SK-N-SH treated with all-trans-retinoic acid at 6 μM for 48 hours (cell line): ENCODE results near the gene ETV6.

Source experiments
- ATAC-seq: fragments of 200-7000 bp; cut with Tn5 transposase; 3 replicates; pipeline ENCODE4 v1.9.1; 2020; ENCODE audit warnings: mild to moderate bottlenecking, moderate library complexity
- ARNTL ChIP-seq: fragments of 450-650 bp; formaldehyde crosslinking; IDR thresholded peaks from 2 replicates; pipeline ENCODE4 v1.5.0; 2020; ENCODE audit warnings: low read depth, mild to moderate bottlenecking, moderate library complexity, borderline replicate concordance
- BACH2 ChIP-seq: fragments of 250-450 bp; sonication (Bioruptor Pico); IDR thresholded peaks from 2 replicates; pipeline ENCODE4 v1.9.0; 2021; ENCODE audit warnings: mild to moderate bottlenecking, borderline replicate concordance
- CSDC2 ChIP-seq: fragments of 250-450 bp; sonication (Bioruptor Pico); IDR thresholded peaks from 2 replicates; pipeline ENCODE4 v1.5.0; 2020; ENCODE audit warnings: mild to moderate bottlenecking, moderate library complexity
- ESRRG ChIP-seq: fragments of 250-450 bp; sonication (Bioruptor Pico); IDR thresholded peaks from 2 replicates; pipeline ENCODE4 v1.6.1; 2021; ENCODE audit warnings: mild to moderate bottlenecking
- GLIS3 ChIP-seq: fragments of 250-450 bp; sonication (Bioruptor Pico); IDR thresholded peaks from 2 replicates; pipeline ENCODE4 v1.5.0; 2020; ENCODE audit warnings: mild to moderate bottlenecking, moderate library complexity
- ISL1 ChIP-seq: fragments of 250-450 bp; sonication (Bioruptor Pico); IDR thresholded peaks from 2 replicates; pipeline ENCODE4 v2.1.2; 2022; ENCODE audit warnings: mild to moderate bottlenecking, moderate library complexity
- OSR1 ChIP-seq: fragments of 250-450 bp; sonication (Bioruptor Pico); IDR thresholded peaks from 2 replicates; pipeline ENCODE4 v1.8.0; 2022; ENCODE audit warnings: moderate library complexity, mild to moderate bottlenecking, inconsistent platforms
- PPARA ChIP-seq: fragments of 250-450 bp; sonication (Bioruptor Pico); IDR thresholded peaks from 2 replicates; pipeline ENCODE4 v1.5.0; 2020; ENCODE audit warnings: mild to moderate bottlenecking, borderline replicate concordance
- RARB ChIP-seq: fragments of 250-450 bp; sonication (Bioruptor Pico); IDR thresholded peaks from 2 replicates; pipeline ENCODE4 v1.8.0; 2021; ENCODE audit warnings: mild to moderate bottlenecking, moderate library complexity
- SNAI2 ChIP-seq: fragments of 250-450 bp; sonication (Bioruptor Pico); IDR thresholded peaks from 2 replicates; pipeline ENCODE4 v1.5.0; 2020; ENCODE audit warnings: mild to moderate bottlenecking, moderate library complexity
- TCF4 ChIP-seq: fragments of 250-450 bp; sonication (Bioruptor Pico); IDR thresholded peaks from 2 replicates; pipeline ENCODE4 v1.8.0; 2021; ENCODE audit warnings: mild to moderate bottlenecking, moderate library complexity, borderline replicate concordance
- TOX ChIP-seq: fragments of 250-450 bp; sonication (Bioruptor Pico); IDR thresholded peaks from 2 replicates; pipeline ENCODE4 v1.8.0; 2021; ENCODE audit warnings: mild to moderate bottlenecking, moderate library complexity, borderline replicate concordance
- TSHZ2 ChIP-seq: fragments of 250-450 bp; sonication (Bioruptor Pico); IDR thresholded peaks from 2 replicates; pipeline ENCODE4 v1.5.0; 2020; ENCODE audit warnings: mild to moderate bottlenecking, moderate library complexity
- ZC3H10 ChIP-seq: fragments of 250-450 bp; sonication (Bioruptor Pico); IDR thresholded peaks from 2 replicates; pipeline ENCODE4 v1.5.1; 2021; ENCODE audit warnings: mild to moderate bottlenecking, moderate library complexity
- ZFP3 ChIP-seq: fragments of 250-450 bp; sonication (Bioruptor Pico); IDR thresholded peaks from 2 replicates; pipeline ENCODE4 v1.5.0; 2020; ENCODE audit warnings: mild to moderate bottlenecking, moderate library complexity
- ZFP30 ChIP-seq: fragments of 450-650 bp; formaldehyde crosslinking; IDR thresholded peaks from 2 replicates; pipeline ENCODE4 v1.5.0; 2022; ENCODE audit warnings: mild to moderate bottlenecking, moderate library complexity
- ZNF565 ChIP-seq: fragments of 450-650 bp; formaldehyde crosslinking; conservative IDR thresholded peaks from 2 replicates; pipeline ENCODE4 v1.5.0; 2020; ENCODE audit warnings: low read depth, mild to moderate bottlenecking, moderate library complexity
- ZNF70 ChIP-seq: fragments of 450-650 bp; formaldehyde crosslinking; IDR thresholded peaks from 2 replicates; pipeline ENCODE4 v1.5.0; 2020; ENCODE audit warnings: mild to moderate bottlenecking, moderate library complexity
- ZNF8 ChIP-seq: fragments of 450-650 bp; formaldehyde crosslinking; IDR thresholded peaks from 2 replicates; pipeline ENCODE4 v1.5.0; 2020; ENCODE audit warnings: mild to moderate bottlenecking, moderate library complexity
- TF ChIP-seq, protein P1 (sequence below): fragments of 250-450 bp; sonication (Bioruptor Pico); IDR thresholded peaks from 2 replicates; pipeline ENCODE4 v1.8.0; 2021; ENCODE audit warnings: low read depth, mild to moderate bottlenecking, moderate library complexity, borderline replicate concordance
- TF ChIP-seq, protein P2 (sequence below): fragments of 250-450 bp; sonication (Bioruptor Pico); IDR thresholded peaks from 2 replicates; pipeline ENCODE4 v1.5.1; 2020; ENCODE audit warnings: low read depth, mild to moderate bottlenecking, moderate library complexity
- TF ChIP-seq, protein P3 (sequence below): fragments of 250-450 bp; sonication (Bioruptor Pico); IDR thresholded peaks from 2 replicates; pipeline ENCODE4 v1.5.1; 2021; ENCODE audit warnings: mild to moderate bottlenecking, moderate library complexity
- TF ChIP-seq, protein P4 (sequence below): fragments of 250-450 bp; sonication (Bioruptor Pico); IDR thresholded peaks from 2 replicates; pipeline ENCODE4 v1.8.0; 2020; ENCODE audit warnings: mild to moderate bottlenecking, moderate library complexity, borderline replicate concordance

Gene ETV6

DNA sequence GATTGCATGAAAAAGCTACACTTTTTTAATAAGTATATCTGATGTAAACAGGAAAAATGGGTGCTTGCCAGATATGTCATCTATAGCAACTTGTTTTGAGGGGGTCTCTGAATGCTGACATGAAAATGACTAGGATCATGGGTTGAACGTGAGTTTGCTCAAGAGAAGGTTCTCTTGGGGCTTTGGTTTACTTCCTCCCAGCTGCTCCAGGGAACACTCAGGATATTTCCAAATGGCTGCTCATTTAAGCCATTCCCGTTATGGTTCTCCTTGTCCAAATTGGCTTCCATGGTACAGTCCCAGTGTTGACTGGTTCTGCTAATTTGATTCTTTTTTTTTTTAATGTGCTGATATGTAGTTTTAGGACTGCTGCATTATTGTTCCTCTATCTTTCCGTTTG, 118.3 kb downstream of the ETV6 start:
- TF ChIP-seq ESRRG (CRISPR knock-in tag) (no peak), ZFP30 (CRISPR knock-in tag) (no peak), CSDC2 (CRISPR knock-in tag) (no peak), ARNTL (CRISPR knock-in tag) (no peak), SNAI2 (no peak), PPARA (CRISPR knock-in tag) (no peak), ZNF8 (no peak), ZNF565 (no peak), RARB (CRISPR knock-in tag) (no peak), GLIS3 (no peak), ZFP3 (CRISPR knock-in tag) (no peak), OSR1 (no peak), TOX (CRISPR knock-in tag) (no peak), TSHZ2 (CRISPR knock-in tag) (no peak), TCF4 (CRISPR knock-in tag) (no peak)
- TF ChIP-seq, protein P1, sequence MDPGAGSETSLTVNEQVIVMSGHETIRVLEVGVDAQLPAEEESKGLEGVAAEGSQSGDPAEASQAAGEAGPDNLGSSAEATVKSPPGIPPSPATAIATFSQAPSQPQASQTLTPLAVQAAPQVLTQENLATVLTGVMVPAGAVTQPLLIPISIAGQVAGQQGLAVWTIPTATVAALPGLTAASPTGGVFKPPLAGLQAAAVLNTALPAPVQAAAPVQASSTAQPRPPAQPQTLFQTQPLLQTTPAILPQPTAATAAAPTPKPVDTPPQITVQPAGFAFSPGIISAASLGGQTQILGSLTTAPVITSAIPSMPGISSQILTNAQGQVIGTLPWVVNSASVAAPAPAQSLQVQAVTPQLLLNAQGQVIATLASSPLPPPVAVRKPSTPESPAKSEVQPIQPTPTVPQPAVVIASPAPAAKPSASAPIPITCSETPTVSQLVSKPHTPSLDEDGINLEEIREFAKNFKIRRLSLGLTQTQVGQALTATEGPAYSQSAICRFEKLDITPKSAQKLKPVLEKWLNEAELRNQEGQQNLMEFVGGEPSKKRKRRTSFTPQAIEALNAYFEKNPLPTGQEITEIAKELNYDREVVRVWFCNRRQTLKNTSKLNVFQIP (CRISPR knock-in tag) = no peak
- TF ChIP-seq, protein P2, sequence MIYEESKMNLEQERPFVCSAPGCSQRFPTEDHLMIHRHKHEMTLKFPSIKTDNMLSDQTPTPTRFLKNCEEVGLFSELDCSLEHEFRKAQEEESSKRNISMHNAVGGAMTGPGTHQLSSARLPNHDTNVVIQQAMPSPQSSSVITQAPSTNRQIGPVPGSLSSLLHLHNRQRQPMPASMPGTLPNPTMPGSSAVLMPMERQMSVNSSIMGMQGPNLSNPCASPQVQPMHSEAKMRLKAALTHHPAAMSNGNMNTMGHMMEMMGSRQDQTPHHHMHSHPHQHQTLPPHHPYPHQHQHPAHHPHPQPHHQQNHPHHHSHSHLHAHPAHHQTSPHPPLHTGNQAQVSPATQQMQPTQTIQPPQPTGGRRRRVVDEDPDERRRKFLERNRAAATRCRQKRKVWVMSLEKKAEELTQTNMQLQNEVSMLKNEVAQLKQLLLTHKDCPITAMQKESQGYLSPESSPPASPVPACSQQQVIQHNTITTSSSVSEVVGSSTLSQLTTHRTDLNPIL (CRISPR knock-in tag) = no peak
- TF ChIP-seq, protein P3, sequence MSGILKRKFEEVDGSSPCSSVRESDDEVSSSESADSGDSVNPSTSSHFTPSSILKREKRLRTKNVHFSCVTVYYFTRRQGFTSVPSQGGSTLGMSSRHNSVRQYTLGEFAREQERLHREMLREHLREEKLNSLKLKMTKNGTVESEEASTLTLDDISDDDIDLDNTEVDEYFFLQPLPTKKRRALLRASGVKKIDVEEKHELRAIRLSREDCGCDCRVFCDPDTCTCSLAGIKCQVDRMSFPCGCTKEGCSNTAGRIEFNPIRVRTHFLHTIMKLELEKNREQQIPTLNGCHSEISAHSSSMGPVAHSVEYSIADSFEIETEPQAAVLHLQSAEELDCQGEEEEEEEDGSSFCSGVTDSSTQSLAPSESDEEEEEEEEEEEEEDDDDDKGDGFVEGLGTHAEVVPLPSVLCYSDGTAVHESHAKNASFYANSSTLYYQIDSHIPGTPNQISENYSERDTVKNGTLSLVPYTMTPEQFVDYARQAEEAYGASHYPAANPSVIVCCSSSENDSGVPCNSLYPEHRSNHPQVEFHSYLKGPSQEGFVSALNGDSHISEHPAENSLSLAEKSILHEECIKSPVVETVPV (CRISPR knock-in tag) = no peak
- TF ChIP-seq, protein P4, sequence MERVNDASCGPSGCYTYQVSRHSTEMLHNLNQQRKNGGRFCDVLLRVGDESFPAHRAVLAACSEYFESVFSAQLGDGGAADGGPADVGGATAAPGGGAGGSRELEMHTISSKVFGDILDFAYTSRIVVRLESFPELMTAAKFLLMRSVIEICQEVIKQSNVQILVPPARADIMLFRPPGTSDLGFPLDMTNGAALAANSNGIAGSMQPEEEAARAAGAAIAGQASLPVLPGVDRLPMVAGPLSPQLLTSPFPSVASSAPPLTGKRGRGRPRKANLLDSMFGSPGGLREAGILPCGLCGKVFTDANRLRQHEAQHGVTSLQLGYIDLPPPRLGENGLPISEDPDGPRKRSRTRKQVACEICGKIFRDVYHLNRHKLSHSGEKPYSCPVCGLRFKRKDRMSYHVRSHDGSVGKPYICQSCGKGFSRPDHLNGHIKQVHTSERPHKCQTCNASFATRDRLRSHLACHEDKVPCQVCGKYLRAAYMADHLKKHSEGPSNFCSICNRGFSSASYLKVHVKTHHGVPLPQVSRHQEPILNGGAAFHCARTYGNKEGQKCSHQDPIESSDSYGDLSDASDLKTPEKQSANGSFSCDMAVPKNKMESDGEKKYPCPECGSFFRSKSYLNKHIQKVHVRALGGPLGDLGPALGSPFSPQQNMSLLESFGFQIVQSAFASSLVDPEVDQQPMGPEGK (CRISPR knock-in tag) = no peak
- no peak for ATAC-seq

GRCh38 chr12:11768233-11768965, 118.9 kb downstream of the ETV6 start:
- ATAC-seq = no peak
- TF ChIP-seq ZFP30 (CRISPR knock-in tag) (no peak), TSHZ2 (CRISPR knock-in tag) (no peak), OSR1 (no peak), TOX (CRISPR knock-in tag) (no peak), ZNF70 (CRISPR knock-in tag) (no peak), PPARA (CRISPR knock-in tag) (no peak), CSDC2 (CRISPR knock-in tag) (no peak), TCF4 (CRISPR knock-in tag) (no peak), ZFP3 (CRISPR knock-in tag) (no peak), SNAI2 (no peak), ISL1 (CRISPR knock-in tag) (no peak), ZC3H10 (no peak), BACH2 (CRISPR knock-in tag) (no peak)
- TF ChIP-seq, protein P3 (CRISPR knock-in tag) = no peak
- TF ChIP-seq, protein P2 (CRISPR knock-in tag) = no peak
